ENCODE measurements around the gene CSF3R. TPM values are rescaled to one million over a fixed set of nuclear protein-coding genes. Genes with fewer than 3 reads are reported as not detected.

CSF3R gene
- total RNA-seq, 2 donors from 2014 or later: 3.9 to 17.0 TPM

DNA sequence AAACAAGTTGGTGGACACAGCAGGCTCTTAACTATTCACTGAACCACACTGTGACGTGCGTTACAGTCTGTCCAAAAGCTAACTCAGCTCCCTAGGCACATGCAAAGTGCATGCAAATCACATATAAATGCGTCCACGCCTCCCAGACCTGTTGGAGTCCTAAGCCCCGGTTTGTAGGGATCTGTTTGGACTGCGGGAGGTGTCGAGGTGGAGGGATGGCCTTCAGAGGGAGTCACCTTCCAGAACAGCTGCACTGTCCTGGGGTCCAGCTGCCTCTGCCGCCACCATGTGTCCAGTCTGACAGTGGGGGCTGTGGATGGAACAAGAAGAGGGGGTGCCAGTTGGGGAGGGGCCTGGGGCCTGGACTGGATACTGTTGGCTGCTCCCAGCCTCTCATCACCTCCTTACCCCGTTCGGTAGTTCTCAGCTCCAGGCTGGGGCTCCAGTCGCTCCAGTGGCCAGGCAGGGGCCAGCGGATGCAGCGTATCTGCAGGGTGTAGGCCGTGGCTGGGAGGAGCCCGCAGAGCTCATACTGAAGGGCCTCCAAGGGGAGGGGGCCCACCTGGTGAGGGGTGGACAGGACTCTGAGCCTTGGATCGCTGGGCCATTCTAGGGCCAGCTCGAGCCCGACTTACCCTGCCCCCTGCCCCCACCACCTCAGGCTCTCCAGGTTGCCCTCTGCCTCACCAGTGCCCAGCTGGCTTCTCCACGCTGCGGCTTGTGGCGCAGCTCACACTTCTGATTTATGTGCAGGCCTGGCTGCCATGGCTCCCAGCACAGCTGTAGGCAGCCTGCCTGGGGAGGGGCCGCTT is 10.7 kb downstream of the CSF3R start:
- Histone ChIP-seq H3K36me3 (no peaks in the 10 kb centered on the region), H3K27ac (no peak overlapping the region), H3K4me1 (replicated peaks) (no peaks in the 10 kb centered on the region), H3K9me3 (no peaks in the 10 kb centered on the region), H3K27me3 (replicated peaks; ENCODE audit: insufficient read depth) (no peaks in the 10 kb centered on the region), H3K4me3 (no peak overlapping the region)
- WGBS: 65% methylated on average over 17 of the region's 22 CpGs
- no peak for TF ChIP-seq POLR2A (IDR thresholded peaks at IDR 0.05)
- no peak for TF ChIP-seq POLR2AphosphoS5 (IDR thresholded peaks at IDR 0.05)
- TF ChIP-seq, protein P1, sequence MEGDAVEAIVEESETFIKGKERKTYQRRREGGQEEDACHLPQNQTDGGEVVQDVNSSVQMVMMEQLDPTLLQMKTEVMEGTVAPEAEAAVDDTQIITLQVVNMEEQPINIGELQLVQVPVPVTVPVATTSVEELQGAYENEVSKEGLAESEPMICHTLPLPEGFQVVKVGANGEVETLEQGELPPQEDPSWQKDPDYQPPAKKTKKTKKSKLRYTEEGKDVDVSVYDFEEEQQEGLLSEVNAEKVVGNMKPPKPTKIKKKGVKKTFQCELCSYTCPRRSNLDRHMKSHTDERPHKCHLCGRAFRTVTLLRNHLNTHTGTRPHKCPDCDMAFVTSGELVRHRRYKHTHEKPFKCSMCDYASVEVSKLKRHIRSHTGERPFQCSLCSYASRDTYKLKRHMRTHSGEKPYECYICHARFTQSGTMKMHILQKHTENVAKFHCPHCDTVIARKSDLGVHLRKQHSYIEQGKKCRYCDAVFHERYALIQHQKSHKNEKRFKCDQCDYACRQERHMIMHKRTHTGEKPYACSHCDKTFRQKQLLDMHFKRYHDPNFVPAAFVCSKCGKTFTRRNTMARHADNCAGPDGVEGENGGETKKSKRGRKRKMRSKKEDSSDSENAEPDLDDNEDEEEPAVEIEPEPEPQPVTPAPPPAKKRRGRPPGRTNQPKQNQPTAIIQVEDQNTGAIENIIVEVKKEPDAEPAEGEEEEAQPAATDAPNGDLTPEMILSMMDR (IDR thresholded peaks at IDR 0.05): no peak
- intact Hi-C loops (cut with DNase I): no loop called here
- no peak for DNase-seq (ENCODE audit: low spot score)

DNA sequence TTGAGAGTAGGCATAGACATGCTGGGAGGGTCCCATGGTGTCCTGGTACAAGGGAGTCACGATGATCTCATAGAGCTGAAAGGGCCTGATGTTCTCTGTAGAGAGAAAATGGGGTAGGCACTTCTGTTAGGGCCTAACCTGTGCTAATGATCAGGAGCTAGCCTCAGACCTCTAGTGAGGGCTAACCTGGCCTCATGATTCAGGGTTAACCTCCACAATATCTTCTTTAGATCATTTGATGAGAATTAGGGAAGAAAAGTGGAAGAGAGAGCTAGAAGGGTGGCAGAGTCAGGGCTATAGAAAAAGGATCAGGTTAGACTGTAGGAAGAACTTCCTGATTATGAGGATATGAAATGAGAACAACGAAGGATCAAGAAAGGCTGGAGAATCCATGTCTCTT is 13.6 kb downstream of the CSF3R start:
- Histone ChIP-seq H3K27ac (no peak overlapping the region), H3K27me3 (replicated peaks; ENCODE audit: insufficient read depth) (no peaks in the 10 kb centered on the region), H3K36me3 (no peaks in the 10 kb centered on the region), H3K4me1 (replicated peaks) (no peaks in the 10 kb centered on the region), H3K4me3 (no peak overlapping the region), H3K9me3 (no peaks in the 10 kb centered on the region)
- TF ChIP-seq POLR2AphosphoS5 (IDR thresholded peaks at IDR 0.05) (no peak), POLR2A (IDR thresholded peaks at IDR 0.05) (no peak)
- TF ChIP-seq, protein P1 (IDR thresholded peaks at IDR 0.05): no peak
- DNase-seq (ENCODE audit: low spot score): no peak
- intact Hi-C loops (cut with DNase I): no loop called here
- WGBS: 76% methylated on average over 2 of the region's 2 CpGs

DNA sequence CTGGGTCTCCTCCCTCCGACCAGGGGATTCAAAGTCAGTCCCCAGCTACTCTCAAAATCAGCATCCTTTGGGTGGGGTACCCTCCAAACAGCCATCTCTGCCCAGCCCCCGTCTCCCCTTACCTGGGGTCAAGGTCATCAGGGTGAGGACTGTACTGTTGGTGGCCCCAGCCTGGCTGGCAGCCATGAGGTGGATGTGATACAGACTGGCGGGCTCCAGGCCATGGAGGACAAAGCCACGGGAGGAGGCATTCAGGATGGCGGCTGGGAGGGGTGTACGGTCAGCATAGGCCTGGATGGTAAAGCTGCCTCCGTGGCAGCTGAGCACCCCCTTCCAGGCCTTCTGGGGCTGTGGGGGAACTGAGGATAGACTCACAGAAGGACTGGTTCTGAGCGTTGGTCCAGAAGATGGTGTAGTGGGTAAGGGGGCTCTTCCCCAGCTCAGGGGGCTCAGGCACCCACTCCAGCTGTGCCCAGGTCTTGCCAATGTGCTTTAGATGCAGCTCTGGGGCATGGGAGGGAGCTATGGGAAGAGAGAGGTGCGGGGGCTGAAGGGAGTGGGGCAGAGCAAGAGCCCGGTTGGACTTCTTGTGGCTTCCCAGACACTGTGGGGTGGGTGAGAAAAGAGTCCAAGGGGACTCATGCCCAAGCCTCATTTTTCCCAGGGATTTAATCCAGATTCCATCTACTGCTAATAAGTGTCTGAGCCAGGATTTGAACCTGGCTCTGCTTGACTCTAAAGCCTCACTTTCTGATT is 14.8 kb downstream of the CSF3R start:
- Histone ChIP-seq H3K27ac (no peak overlapping the region), H3K27me3 (replicated peaks; ENCODE audit: insufficient read depth) (no peaks in the 10 kb centered on the region), H3K9me3 (no peaks in the 10 kb centered on the region), H3K4me3 (no peak overlapping the region), H3K4me1 (replicated peaks) (no peaks in the 10 kb centered on the region), H3K36me3 (no peaks in the 10 kb centered on the region)
- no peak for DNase-seq (ENCODE audit: low spot score)
- WGBS: 91% methylated on average over 10 of the region's 10 CpGs
- intact Hi-C loops (cut with DNase I): no loop called here
- TF ChIP-seq, protein P1 (IDR thresholded peaks at IDR 0.05): no peak
- no peak for TF ChIP-seq POLR2AphosphoS5 (IDR thresholded peaks at IDR 0.05)
- no peak for TF ChIP-seq POLR2A (IDR thresholded peaks at IDR 0.05)

DNA sequence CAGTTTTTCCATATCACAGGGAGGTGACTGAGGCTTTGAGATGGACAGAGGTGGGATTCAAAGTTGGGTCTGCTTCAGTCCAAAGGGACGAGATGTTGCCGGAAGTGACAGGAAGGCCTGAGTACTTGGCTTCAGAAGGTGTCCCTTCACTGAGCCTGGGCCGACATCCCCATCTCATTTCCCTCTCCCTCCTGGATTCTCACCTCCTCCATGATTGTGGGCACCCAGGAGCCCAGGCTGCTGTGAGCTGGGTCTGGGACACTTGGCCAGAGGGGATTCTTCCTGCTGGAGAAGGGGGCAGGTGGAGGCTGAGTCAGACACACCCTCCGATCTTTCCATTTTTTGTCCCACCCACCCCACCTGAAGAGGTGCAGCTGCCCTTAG is 15.7 kb downstream of the CSF3R start:
- intact Hi-C loops (cut with DNase I): no loop called here
- 97% methylated on average over 4 of the region's 4 CpGs for WGBS
- TF ChIP-seq, protein P1 (IDR thresholded peaks at IDR 0.05): no peak
- TF ChIP-seq POLR2AphosphoS5 (IDR thresholded peaks at IDR 0.05): no peak
- TF ChIP-seq POLR2A (IDR thresholded peaks at IDR 0.05): no peak

More for the DNA sequence above, 15.7 kb downstream of the CSF3R start:
- no peaks in the 10 kb centered on the region for H3K4me1 ChIP-seq (replicated peaks)
- H3K36me3 ChIP-seq: no peaks in the 10 kb centered on the region
- DNase-seq (ENCODE audit: low spot score): no peak
- H3K4me3 ChIP-seq: no peak overlapping the region
- no peaks in the 10 kb centered on the region for H3K27me3 ChIP-seq (replicated peaks; ENCODE audit: insufficient read depth)
- no peaks in the 10 kb centered on the region for H3K9me3 ChIP-seq
- no peak overlapping the region for H3K27ac ChIP-seq

Data from prostate gland (tissue), 2 donors.